Astrocyte of the cerebellum (primary cell): ENCODE data around the gene RFTN1.

Experiments used
- DNase-seq: peaks from one replicate; pipeline ENCODE4 v3.0.0-alpha.2; 2011; ENCODE audit warnings: low read depth
- H3K4me3 ChIP-seq: 2 replicates; pipeline ENCODE4 v1.5.1; 2011; ENCODE audit warnings: mild to moderate bottlenecking, low read depth, low read length, moderate library complexity
- CTCF ChIP-seq: IDR thresholded peaks from 2 replicates; pipeline ENCODE4 v1.5.1; 2012; ENCODE audit warnings: low read length, low read depth, moderate library complexity, mild to moderate bottlenecking; ENCODE audit errors: missing control alignments
- in situ Hi-C: cut with HindIII; loops from 2 replicates; pipeline ENCODE4 v1.10.0; 2017; ENCODE audit warnings: low sequenced_read_pairs

The RFTN1 gene

GRCh38 chr3:16392717-16393116 lies 120.8 kb downstream of the RFTN1 start:
- no peak for TF ChIP-seq CTCF
- H3K4me3 ChIP-seq = no peak overlapping the region
- no peak for DNase-seq
- in situ Hi-C loops = no loop called here

GRCh38 chr3:16392065-16392464 lies 121.4 kb downstream of the RFTN1 start:
- no peak for DNase-seq
- TF ChIP-seq CTCF = no peak
- no peak overlapping the region for H3K4me3 ChIP-seq
- in situ Hi-C loops = no loop called here

- in situ Hi-C loops = no loop called here
- no peak overlapping the region for H3K4me3 ChIP-seq
- DNase-seq = no peak
- no peak for TF ChIP-seq CTCF
Measured at GRCh38 chr3:16390581-16390980, 122.9 kb downstream of the RFTN1 start.

- in situ Hi-C loops = no loop called here
- no peak for TF ChIP-seq CTCF
- H3K4me3 ChIP-seq = no peak overlapping the region
- DNase-seq = no peak
Measured at GRCh38 chr3:16388850-16389441, 124.6 kb downstream of the RFTN1 start.

GRCh38 chr3:16386561-16386960 lies 126.9 kb downstream of the RFTN1 start:
- no peak overlapping the region for H3K4me3 ChIP-seq
- TF ChIP-seq CTCF = no peak
- in situ Hi-C loops = no loop called here
- DNase-seq = no peak

GRCh38 chr3:16385151-16385550 lies 128.3 kb downstream of the RFTN1 start:
- no peak for DNase-seq
- H3K4me3 ChIP-seq = no peak overlapping the region
- no peak for TF ChIP-seq CTCF
- in situ Hi-C loops = no loop called here
